Testis (tissue), 2 donors: ENCODE results near the gene CUEDC1.

Experiments used
- CTCF ChIP-seq, 3 experiments: fragments of 450-650 bp in 2 of 3; fragments of 200-600 bp in 1 of 3; sonication (generic) in 1 of 3; IDR thresholded peaks; one replicate each; pipeline ENCODE4 v1.5.1; 2016 to 2019; ENCODE audit warnings: antibody characterized with exemption in 3 of 3, mild to moderate bottlenecking in 2 of 3, moderate library complexity in 1 of 3
- POLR2A ChIP-seq: fragments of 450-650 bp; IDR thresholded peaks from one replicate; pipeline ENCODE4 v1.6.1; 2017; ENCODE audit warnings: antibody characterized with exemption, mild to moderate bottlenecking, moderate library complexity

- TF ChIP-seq POLR2A (no peak), CTCF (IDR thresholded peaks at IDR 0.05) (no peak)
Measured at GRCh38 chr17:57984261-57984890, 29.2 kb upstream of the CUEDC1 start.
